ENCODE data around the gene DENND1B. TPM values are rescaled to one million over a fixed set of nuclear protein-coding genes. Genes with fewer than 3 reads are reported as not detected.

The DENND1B gene
- total and polyA plus RNA-seq, 2 donors (not counting 1 experiment from before 2014, with no cell fraction given) = 4.3 to 25.4 TPM

- no peak overlapping the region for H3K4me3 Mint-ChIP-seq
- H3K4me3 ChIP-seq (ENCODE audit: control extremely low read depth in 1 of 5, extremely low read depth in 1 of 5, insufficient read depth in 1 of 5, low read depth in 2 of 5, low read length in 4 of 5) = no peak overlapping the region
- H3K36me3 ChIP-seq (replicated peaks in 1 of 2; ENCODE audit: control extremely low read depth in 1 of 2, control insufficient read depth in 1 of 2, extremely low read depth in 1 of 2, insufficient read depth in 2 of 2, low read length in 1 of 2) = no peaks in the 10 kb centered on the region
- H3K27ac ChIP-seq (ENCODE audit: low read length in 2 of 2) = no peak overlapping the region
- peak overlapping the region; percentile 36 for H2AFZ ChIP-seq (ENCODE audit: insufficient read depth, low read depth, low read length, poor library complexity, severe bottlenecking)
- no peaks in the 10 kb centered on the region for H3K9me3 ChIP-seq (ENCODE audit: control extremely low read depth in 1 of 3, control insufficient read depth in 2 of 3, insufficient read depth in 1 of 3, low read length in 2 of 3)
- H3K9me3 Mint-ChIP-seq (ENCODE audit: insufficient read depth) = no peaks in the 10 kb centered on the region
- no peaks in the 10 kb centered on the region for H3K27me3 ChIP-seq (replicated peaks in 1 of 4; ENCODE audit: control extremely low read depth in 1 of 4, control insufficient read depth in 3 of 4, insufficient read depth in 4 of 4, low read length in 3 of 4)
- ChIA-PET POLR2A (no interaction called here), CTCF (interaction anchor here (0.9 kb wide), 1 partner anchor 289 kb away, joined by 3 read pairs; no protein-coding TSS in a partner anchor)
- no peaks in the 10 kb centered on the region for H4K20me1 ChIP-seq (ENCODE audit: control insufficient read depth, insufficient read depth, low read length, poor library complexity, severe bottlenecking)
- 83% methylated on average over 1 of the region's 7 CpGs for WGBS (ENCODE audit: insufficient coverage)
- H3K4me1 ChIP-seq (ENCODE audit: control insufficient read depth in 2 of 2, insufficient read depth in 2 of 2, low read length in 2 of 2) = peaks cover 0 to 4% of the 10 kb centered on the region in 2 donors
- no peak overlapping the region for H3K9ac ChIP-seq (ENCODE audit: low read length)
- TF ChIP-seq EZH2 (IDR thresholded peaks at IDR 0.05; ENCODE audit: borderline replicate concordance, insufficient read depth, low read depth, low read length, poor library complexity, severe bottlenecking) = no peak
- peaks cover 21% of the 10 kb centered on the region for H3K27me3 Mint-ChIP-seq
- no peak for ATAC-seq (ENCODE audit: low read depth)
- no peak for DNase-seq
- H3K79me2 ChIP-seq (ENCODE audit: control insufficient read depth, insufficient read depth, low read length) = no peaks in the 10 kb centered on the region
- H3K4me2 ChIP-seq (replicated peaks; ENCODE audit: low read depth, low read length, poor library complexity, severe bottlenecking) = peak overlapping the region; percentile 30
- intact Hi-C loops (cut with micrococcal nuclease) = no loop called here
- H3K27ac Mint-ChIP-seq = no peak overlapping the region
- no peaks in the 10 kb centered on the region for H3K4me1 Mint-ChIP-seq
These were observed 305.6 kb downstream of the DENND1B start for GRCh38 chr1:197469620-197470210.

DNA sequence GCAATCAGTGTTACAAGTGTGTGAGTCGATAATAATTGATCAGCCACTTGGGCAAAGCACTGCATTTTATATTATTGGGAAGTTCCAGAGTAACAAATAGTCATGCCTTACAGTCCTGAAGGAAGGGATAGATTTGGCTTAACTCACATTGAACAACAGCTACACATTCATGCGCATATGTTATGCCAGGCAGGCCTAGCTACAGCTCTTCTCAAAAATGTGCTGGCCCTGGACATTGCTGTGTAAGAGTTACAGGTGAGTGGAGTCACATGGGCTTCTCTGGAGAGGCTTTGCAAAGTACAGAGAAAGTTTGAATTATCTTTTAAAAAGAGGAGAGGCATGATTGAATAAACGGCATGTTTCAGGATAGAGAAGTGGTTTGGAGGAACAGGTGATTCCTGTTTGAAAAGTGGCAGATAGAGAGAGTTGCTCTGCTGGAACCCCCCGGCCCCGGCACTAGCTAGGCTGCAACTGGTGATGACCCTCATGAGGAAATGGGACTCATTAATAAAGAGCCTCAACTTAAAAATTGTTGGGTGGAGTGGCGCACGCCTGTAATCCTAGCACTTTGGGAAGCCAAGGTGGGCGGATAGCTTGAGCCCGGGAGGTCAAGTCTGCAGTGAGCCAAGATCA lies 306.6 kb downstream of the DENND1B start:
- Histone ChIP-seq H3K27me3 (replicated peaks in 1 of 4; ENCODE audit: control extremely low read depth in 1 of 4, control insufficient read depth in 3 of 4, insufficient read depth in 4 of 4, low read length in 3 of 4) (no peaks in the 10 kb centered on the region), H3K79me2 (ENCODE audit: control insufficient read depth, insufficient read depth, low read length) (no peaks in the 10 kb centered on the region), H3K4me2 (replicated peaks; ENCODE audit: low read depth, low read length, poor library complexity, severe bottlenecking) (no peak overlapping the region), H3K4me3 (ENCODE audit: control extremely low read depth in 1 of 5, extremely low read depth in 1 of 5, insufficient read depth in 1 of 5, low read depth in 2 of 5, low read length in 4 of 5) (no peak overlapping the region), H3K4me1 (ENCODE audit: control insufficient read depth in 2 of 2, insufficient read depth in 2 of 2, low read length in 2 of 2) (peaks cover 0 to 4% of the 10 kb centered on the region in 2 donors), H3K9ac (ENCODE audit: low read length) (no peak overlapping the region), H3K9me3 (ENCODE audit: control extremely low read depth in 1 of 3, control insufficient read depth in 2 of 3, insufficient read depth in 1 of 3, low read length in 2 of 3) (no peaks in the 10 kb centered on the region), H3K27ac (ENCODE audit: low read length in 2 of 2) (no peak overlapping the region), H3K36me3 (replicated peaks in 1 of 2; ENCODE audit: control extremely low read depth in 1 of 2, control insufficient read depth in 1 of 2, extremely low read depth in 1 of 2, insufficient read depth in 2 of 2, low read length in 1 of 2) (no peaks in the 10 kb centered on the region), H4K20me1 (ENCODE audit: control insufficient read depth, insufficient read depth, low read length, poor library complexity, severe bottlenecking) (no peaks in the 10 kb centered on the region), H2AFZ (ENCODE audit: insufficient read depth, low read depth, low read length, poor library complexity, severe bottlenecking) (no peak overlapping the region)
- H3K4me3 Mint-ChIP-seq = no peak overlapping the region
- ATAC-seq (ENCODE audit: low read depth) (no peak), DNase-seq (no peak)
- WGBS (ENCODE audit: insufficient coverage) = 38% methylated on average over 7 of the region's 9 CpGs
- no peak for TF ChIP-seq EZH2 (IDR thresholded peaks at IDR 0.05; ENCODE audit: borderline replicate concordance, insufficient read depth, low read depth, low read length, poor library complexity, severe bottlenecking)
- TF ChIP-seq, protein P1, sequence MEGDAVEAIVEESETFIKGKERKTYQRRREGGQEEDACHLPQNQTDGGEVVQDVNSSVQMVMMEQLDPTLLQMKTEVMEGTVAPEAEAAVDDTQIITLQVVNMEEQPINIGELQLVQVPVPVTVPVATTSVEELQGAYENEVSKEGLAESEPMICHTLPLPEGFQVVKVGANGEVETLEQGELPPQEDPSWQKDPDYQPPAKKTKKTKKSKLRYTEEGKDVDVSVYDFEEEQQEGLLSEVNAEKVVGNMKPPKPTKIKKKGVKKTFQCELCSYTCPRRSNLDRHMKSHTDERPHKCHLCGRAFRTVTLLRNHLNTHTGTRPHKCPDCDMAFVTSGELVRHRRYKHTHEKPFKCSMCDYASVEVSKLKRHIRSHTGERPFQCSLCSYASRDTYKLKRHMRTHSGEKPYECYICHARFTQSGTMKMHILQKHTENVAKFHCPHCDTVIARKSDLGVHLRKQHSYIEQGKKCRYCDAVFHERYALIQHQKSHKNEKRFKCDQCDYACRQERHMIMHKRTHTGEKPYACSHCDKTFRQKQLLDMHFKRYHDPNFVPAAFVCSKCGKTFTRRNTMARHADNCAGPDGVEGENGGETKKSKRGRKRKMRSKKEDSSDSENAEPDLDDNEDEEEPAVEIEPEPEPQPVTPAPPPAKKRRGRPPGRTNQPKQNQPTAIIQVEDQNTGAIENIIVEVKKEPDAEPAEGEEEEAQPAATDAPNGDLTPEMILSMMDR (IDR thresholded peaks at IDR 0.05) = no peak
- peaks cover 21% of the 10 kb centered on the region for H3K27me3 Mint-ChIP-seq
- H3K4me1 Mint-ChIP-seq = no peaks in the 10 kb centered on the region
- H3K27ac Mint-ChIP-seq = no peak overlapping the region
- intact Hi-C loops (cut with micrococcal nuclease) = no loop called here
- H3K9me3 Mint-ChIP-seq (ENCODE audit: insufficient read depth) = no peaks in the 10 kb centered on the region
- ChIA-PET POLR2A (no interaction called here), CTCF (no interaction called here)
